AG08396 (cell line): ENCODE measurements around the gene TEX2.
A peak's percentile ranks its signal among the peaks of the same experiment; 100 is the strongest.

ENCODE experiments used
- DNase-seq: peaks from one replicate; pipeline ENCODE4 v3.0.0; 2012; ENCODE audit warnings: low spot score, mixed read lengths

Gene TEX2

DNA sequence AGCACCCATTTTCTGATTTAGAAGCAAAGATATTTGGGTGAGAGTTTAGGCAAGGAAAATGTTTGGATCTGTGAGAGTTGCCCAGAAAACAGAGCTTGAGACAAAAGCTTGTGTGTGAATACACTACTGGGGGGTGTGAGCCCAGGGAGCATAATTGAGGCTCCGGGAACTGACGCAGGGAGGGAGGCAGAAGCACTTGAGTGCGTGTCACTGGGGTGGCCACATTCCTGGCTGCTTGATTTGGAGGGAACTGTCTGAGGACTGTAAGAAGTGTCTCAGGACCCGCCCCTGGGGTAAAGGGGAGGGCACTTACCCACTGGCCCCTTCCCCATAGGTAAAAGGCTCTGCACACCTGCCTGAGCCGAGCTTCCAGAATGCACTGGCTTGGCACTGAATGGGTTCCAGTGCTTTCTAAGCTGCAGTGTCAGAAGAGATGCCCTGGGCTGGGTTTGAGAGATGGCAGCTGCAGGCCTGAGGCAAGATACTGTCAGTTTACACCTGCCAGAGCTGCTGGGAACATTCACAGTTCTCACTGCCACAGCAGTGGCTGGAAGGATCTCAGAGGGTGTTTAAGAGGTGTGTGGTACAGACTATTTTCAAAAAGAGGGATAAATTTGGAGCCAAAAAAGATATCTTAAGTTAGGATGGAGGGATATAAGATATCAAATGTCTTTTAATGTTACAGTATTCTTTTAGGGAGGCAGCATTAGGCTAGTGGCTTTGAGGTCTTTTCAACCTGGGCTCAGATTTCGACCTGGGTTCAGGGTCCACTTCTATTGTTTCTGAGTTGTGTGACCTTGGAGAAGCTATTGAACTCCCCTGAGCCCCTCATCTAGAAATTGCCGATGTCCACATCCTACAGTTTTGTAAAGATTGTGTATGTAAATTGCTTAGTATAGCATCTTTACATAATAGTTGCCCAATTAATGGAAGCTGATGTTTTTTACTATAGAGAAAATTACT lies 6.9 kb upstream of the TEX2 start:
- DNase-seq, result no peak

- DNase-seq, result no peak
Observed at GRCh38 chr17:64264891-64265290, 1.8 kb upstream of the TEX2 start.

DNA sequence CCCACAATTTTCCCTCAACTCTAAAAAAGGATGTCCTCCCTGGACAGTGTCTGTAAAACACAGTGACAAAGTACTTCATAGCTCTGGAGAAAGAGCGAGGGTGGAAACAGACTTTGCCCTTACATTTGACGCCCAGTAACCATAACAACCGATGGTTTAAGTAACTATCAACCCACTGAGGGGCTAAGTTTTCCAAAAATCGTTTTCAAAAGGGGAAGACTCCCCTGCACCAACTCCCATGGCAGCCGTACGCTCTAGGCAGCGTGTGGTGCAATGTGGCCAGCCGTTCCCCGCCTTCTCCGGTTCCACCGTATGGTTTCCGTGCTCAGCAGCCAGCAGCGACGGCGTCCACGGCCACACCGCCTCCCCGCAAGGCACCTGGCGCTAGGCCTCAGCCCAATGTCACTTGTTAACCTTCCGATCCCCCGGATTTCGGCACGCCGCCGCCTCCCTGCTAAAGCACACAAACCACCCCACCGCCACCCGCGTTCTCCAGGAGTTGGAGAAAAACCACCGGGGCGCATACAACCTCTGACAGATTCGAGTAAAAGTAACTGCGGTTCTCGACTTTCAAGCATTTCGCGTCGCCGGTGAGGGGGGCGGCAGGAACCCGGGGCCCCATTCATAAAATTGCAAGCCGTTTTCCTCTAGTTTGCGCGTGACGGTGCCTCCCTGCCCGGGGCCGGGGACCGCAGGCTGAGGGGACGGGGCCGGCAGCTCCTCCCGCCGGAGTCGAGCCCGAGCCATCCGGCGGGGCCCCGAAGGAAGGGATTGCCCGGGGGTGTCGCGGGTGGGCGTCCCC lies 661 bp downstream of the TEX2 start:
- peak; percentile 62 for DNase-seq

GRCh38 chr17:64261417-64262145 lies 1.5 kb downstream of the TEX2 start:
- no peak for DNase-seq

- DNase-seq, result no peak
Observed at GRCh38 chr17:64260886-64261285, 2.2 kb downstream of the TEX2 start.

GRCh38 chr17:64259922-64260321 lies 3.1 kb downstream of the TEX2 start:
- peak; percentile 62 for DNase-seq

DNA sequence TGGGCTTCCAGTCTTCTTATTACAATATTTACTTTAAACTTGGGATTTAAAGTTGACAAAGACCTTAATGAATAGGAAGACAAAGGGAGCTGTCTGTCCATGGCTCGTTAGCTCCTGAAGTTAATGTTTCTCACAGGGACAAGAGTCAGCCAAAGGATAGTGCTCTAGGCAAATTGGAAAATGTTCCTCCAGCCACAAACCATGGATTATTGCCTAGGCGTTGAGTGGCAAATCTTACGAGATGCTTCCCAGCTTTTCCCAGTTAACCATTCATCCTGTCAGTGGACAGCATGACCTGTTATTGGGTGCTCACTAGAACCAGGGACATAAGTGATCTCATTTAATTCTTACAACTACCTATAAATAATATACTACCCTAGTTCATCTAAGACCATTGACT lies 3.6 kb downstream of the TEX2 start:
- DNase-seq, result no peak

DNA sequence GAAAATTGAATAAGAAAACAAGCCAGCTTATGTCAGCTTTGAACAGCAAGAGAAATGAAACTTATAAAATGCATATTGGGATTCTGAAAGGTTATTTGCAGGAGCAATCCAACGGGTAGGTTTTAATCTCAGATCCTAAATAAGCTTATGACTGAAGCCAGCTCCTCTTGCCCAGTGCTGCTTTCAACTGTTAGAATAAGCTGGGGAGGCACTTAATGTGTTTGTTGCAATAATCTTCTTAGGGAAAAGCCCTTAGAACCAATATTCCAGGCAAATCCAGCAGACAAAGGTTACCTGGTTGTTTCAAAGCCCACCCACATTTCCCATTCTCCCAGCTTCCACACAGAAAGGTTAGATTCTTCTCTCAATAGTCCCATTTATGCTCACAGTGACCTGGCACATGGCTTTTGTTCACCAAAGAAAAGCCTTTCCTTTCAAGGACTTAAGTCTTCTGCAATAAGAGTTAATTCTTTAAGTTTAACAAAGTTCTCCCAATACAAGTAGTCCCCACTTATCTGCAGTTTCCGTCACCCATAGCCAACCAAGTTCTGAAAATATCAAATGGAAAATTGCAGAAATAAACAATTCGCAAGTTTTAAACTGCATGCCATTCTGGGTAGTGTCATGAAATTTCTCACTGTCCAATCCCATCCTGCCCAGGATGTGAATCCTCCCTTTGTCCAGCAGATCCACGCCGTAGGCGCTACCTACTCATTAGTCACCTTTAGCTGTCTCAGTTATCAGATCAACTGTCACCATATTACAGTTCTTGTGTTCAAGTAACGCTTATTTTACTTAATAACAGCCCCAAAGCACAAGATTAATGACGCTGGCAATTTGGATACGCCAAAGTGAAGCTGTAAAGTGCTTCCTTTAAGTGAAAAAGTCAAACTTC lies 5.9 kb downstream of the TEX2 start:
- no peak for DNase-seq

- no peak for DNase-seq
Observed at GRCh38 chr17:64255764-64256163, 7.3 kb downstream of the TEX2 start.

DNA sequence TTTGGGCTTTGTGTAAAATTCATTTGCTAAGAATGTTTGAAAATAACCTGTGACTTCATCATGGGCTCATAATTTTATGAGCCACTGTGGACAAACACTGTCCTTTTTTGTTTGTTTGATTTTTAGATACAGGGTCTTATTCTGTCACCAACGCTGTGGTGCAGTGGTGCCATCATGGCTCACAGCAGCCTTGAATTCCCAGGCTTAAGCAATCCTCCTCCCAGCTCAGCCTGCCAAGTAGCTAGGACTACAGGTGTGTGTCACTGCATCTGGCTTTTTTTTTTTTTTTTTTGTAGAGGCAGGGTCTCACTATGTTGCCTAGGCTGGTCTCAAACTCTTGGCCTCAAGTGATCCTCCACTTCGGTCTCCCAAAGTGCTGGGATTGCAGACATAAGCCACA lies 8.3 kb downstream of the TEX2 start:
- DNase-seq, result no peak

DNA sequence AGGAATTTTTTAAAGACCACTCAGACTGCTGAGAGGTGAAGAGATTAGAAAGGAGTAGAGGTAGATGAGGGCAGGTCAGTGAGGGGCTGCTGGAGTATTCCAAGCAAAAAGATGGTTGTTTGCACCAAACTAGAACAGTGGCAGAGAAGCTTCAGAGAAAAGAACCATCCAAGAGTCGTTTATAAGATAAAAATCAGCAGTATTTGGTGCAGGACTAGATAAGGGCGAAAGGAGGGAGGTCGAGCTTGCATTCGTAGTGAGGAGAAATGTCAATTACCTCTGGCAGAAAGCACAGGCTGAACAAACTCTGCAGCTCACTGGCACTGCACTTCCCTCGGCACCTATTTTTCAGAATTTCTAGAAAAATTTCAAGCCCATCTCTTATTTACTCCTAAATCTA lies 9.6 kb downstream of the TEX2 start:
- no peak for DNase-seq

- peak; percentile 40 for DNase-seq
Observed at GRCh38 chr17:64252831-64253230, 10.2 kb downstream of the TEX2 start.

DNA sequence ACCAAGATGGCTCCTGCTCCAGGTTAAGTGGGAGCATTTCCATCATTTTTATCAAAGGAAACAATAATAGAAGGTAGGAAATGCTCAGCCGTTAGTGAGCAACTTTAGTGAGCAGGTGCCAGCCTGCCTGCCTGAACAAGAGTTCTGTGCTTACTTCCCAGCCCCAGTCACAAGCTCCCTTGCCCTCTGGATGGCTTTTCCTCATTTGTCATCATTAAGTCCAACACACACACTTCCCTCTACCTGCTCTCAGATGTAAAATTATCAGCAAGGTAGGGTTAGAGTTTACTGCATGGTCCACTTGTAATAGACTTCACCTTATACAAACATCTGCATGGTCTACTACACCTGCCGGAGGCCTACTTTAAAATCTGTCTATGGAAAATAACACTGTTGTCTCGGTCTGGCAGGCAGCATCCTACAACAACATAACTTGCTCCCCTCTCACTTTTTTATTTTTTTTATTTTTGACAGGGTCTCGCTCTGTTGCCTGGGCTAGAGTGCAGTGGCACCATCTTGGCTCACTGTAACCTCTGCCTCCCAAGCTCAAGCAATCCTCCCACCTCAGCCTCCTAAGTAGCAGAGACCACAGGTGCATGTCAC lies 12.7 kb downstream of the TEX2 start:
- DNase-seq, result no peak

DNA sequence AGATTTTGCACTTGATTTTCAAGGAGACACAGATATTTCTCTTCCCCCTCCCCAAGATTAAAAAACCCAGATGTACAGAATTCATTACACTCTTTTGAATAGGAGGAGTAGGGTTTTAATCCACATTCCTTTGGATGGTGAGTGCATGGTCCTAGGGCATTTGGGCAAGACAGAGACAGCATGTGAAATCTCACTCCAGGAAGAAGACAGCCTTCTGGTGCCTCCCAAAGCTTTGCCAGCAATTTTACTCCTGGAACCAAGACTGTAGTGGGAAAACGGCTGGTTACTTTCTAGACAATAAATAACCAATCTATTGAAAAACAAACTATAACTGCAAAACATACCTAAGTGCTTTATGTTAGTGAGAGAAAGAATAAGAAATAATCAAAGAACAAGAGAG lies 15.2 kb downstream of the TEX2 start:
- no peak for DNase-seq

DNA sequence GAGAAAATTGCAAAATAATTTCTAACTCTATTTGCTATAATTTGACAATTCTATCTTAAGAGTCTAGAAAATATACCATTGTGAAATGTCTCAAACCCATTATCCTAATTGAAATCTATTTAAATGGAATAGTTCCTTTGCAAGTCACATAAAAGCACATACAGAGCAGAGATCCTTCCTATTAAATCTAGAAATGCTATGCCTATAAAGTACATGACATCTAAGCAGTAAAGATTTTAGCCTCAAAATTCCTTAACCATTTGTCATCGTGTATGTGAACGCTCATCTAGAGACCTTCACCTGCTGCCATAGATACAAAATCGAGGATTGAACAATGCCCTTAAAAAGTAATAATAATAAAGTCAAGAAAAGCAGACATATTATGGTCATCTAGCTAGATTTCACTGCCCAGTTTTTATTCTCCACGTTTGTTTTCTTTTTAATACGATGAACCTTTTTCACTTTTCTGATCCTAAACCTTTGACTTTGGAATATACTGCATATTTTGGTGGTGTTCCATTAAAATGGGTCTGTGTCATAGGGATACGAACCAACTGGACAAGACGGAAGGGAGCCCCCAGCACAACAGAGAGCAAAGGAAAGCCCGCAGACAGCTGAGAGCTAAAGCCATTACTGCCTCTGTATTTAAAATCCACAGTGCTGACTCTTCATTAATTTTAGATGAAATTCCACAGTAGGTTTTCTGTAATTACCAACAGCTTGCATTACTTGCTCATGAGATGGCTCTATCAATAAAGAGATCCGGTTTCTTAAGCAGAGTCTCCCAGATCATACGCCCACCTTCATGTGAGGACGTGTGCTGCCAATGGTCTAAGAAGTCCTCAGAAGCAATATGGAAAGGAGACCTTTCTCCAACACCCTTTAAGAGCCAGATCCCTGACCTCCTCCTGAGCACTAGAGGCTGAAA lies 17.6 kb downstream of the TEX2 start:
- DNase-seq, result no peak

GRCh38 chr17:64244165-64244564 lies 18.9 kb downstream of the TEX2 start:
- DNase-seq, result no peak

DNA sequence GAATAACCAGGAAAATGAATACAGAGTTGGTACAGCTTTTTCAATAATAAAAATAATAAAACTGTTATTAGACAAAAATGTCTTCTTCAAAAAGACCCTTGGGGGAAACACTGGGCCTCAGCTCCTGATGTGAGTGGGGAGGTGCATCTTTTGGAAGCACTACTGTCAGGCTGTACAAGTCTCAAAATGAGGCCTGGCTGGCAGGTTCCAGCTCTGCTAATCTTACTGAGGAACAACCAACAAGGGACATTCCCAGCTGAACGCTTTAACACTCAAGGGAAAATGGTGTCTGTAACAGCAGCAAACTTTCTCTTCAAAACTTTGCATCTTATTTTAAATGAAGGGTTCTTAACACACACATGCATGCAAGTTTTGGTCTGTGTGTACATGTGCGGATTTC lies 19.7 kb downstream of the TEX2 start:
- DNase-seq, result no peak

DNA sequence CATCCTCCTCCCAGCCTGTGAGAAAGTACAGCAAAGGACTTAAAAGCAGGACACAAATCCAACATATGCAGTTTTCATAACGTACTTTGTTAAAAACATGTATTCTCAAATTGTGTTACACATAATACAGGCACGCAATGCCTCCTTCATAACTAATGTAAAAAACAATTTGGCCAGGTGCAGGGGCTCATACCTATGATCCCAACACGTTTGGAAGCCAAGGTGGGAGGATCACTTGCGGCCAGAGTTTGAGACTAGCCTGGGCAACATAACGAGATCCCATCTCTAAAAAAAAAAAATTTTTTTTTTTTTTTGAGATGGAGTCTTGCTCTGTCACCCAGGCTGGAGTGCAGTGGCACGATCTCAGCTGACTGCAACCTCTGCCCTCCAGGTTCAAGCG lies 20.4 kb downstream of the TEX2 start:
- no peak for DNase-seq

GRCh38 chr17:64240741-64241347 lies 22.2 kb downstream of the TEX2 start:
- DNase-seq, result peak; percentile 61
